ENCODE data around the gene EPG5. TPM values are rescaled to one million over a fixed set of nuclear protein-coding genes. Genes with fewer than 3 reads are reported as not detected.

The EPG5 gene
- total and polyA plus RNA-seq, 2 donors from 2014 or later: 4.8 to 32.5 TPM

DNA sequence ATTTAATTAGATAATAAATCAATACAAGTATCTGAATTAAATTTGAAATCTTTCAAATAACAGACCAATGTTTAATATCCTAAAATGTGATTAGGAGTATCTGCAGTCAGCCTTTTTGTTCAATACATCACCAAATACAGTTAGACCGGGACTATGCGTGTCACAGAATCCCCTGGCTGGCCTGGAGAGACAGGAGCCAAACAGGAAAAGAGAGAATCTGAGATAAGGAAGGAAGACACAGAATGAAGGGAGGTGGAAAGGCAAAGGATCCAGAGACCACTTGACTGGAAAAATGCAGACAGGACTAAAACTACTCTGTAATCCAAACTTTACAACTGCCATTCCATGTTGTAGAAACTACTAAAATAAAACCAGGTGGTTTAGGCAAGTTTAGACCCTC lies 75.3 kb downstream of the EPG5 start:
- FAIRE-seq: no peak
- DNase-seq: no peak
- H3K27ac ChIP-seq (ENCODE audit: low read depth in 2 of 2, low read length in 2 of 2): no peak overlapping the region
- no peaks in the 10 kb centered on the region for H3K27me3 ChIP-seq (ENCODE audit: control insufficient read depth, insufficient read depth, low read length)
- TF ChIP-seq, protein P1, sequence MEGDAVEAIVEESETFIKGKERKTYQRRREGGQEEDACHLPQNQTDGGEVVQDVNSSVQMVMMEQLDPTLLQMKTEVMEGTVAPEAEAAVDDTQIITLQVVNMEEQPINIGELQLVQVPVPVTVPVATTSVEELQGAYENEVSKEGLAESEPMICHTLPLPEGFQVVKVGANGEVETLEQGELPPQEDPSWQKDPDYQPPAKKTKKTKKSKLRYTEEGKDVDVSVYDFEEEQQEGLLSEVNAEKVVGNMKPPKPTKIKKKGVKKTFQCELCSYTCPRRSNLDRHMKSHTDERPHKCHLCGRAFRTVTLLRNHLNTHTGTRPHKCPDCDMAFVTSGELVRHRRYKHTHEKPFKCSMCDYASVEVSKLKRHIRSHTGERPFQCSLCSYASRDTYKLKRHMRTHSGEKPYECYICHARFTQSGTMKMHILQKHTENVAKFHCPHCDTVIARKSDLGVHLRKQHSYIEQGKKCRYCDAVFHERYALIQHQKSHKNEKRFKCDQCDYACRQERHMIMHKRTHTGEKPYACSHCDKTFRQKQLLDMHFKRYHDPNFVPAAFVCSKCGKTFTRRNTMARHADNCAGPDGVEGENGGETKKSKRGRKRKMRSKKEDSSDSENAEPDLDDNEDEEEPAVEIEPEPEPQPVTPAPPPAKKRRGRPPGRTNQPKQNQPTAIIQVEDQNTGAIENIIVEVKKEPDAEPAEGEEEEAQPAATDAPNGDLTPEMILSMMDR (IDR thresholded peaks at IDR 0.05; ENCODE audit: borderline replicate concordance, extremely low read depth, insufficient read depth): no peak
- intact Hi-C loops (cut with DNase I): no loop called here
- peaks cover 3 to 15% (median 13%) of the 10 kb centered on the region in 3 donors for H3K36me3 ChIP-seq (ENCODE audit: control insufficient read depth in 2 of 3, insufficient read depth in 3 of 3, low read length in 3 of 3)
- no peaks in the 10 kb centered on the region for H3K9me3 ChIP-seq (ENCODE audit: control insufficient read depth in 2 of 3, insufficient read depth in 1 of 3, low read length in 3 of 3)
- H3K4me1 ChIP-seq (ENCODE audit: control insufficient read depth in 2 of 3, insufficient read depth in 2 of 3, low read depth in 1 of 3, low read length in 3 of 3): no peaks in the 10 kb centered on the region
- H3K4me3 ChIP-seq (ENCODE audit: low read length in 3 of 3): no peak overlapping the region
- H3K9ac ChIP-seq (ENCODE audit: low read length in 3 of 3): no peak overlapping the region

DNA sequence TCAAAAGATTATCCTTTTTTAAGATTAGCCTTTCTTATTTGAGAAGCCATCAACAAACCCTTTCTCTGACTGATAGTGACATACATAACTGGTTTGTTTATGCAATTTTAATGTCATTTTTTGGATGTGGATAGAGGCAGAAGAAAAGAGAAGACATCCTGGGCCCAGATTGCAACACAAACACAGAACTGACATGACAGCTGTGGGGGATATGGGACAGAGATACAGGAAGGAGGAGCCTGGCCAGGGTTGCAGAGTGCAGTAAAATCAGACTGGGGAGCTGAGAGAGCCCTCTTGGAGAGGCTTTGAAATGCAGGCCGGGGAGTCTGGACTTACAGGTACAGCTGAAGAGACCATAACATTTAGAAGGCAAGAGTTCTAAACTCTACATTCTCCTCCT lies 76.5 kb downstream of the EPG5 start:
- TF ChIP-seq, protein P1 (IDR thresholded peaks at IDR 0.05; ENCODE audit: borderline replicate concordance, extremely low read depth, insufficient read depth): no peak
- no peak for DNase-seq
- Histone ChIP-seq H3K9ac (ENCODE audit: low read length in 3 of 3) (no peak overlapping the region), H3K27ac (ENCODE audit: low read depth in 2 of 2, low read length in 2 of 2) (no peak overlapping the region), H3K9me3 (ENCODE audit: control insufficient read depth in 2 of 3, insufficient read depth in 1 of 3, low read length in 3 of 3) (no peaks in the 10 kb centered on the region), H3K4me3 (ENCODE audit: low read length in 3 of 3) (no peak overlapping the region), H3K4me1 (ENCODE audit: control insufficient read depth in 2 of 3, insufficient read depth in 2 of 3, low read depth in 1 of 3, low read length in 3 of 3) (no peaks in the 10 kb centered on the region), H3K27me3 (ENCODE audit: control insufficient read depth, insufficient read depth, low read length) (no peaks in the 10 kb centered on the region), H3K36me3 (ENCODE audit: control insufficient read depth in 2 of 3, insufficient read depth in 3 of 3, low read length in 3 of 3) (peaks cover 3 to 15% (median 13%) of the 10 kb centered on the region in 3 donors)
- intact Hi-C loops (cut with DNase I): no loop called here
- no peak for FAIRE-seq

DNA sequence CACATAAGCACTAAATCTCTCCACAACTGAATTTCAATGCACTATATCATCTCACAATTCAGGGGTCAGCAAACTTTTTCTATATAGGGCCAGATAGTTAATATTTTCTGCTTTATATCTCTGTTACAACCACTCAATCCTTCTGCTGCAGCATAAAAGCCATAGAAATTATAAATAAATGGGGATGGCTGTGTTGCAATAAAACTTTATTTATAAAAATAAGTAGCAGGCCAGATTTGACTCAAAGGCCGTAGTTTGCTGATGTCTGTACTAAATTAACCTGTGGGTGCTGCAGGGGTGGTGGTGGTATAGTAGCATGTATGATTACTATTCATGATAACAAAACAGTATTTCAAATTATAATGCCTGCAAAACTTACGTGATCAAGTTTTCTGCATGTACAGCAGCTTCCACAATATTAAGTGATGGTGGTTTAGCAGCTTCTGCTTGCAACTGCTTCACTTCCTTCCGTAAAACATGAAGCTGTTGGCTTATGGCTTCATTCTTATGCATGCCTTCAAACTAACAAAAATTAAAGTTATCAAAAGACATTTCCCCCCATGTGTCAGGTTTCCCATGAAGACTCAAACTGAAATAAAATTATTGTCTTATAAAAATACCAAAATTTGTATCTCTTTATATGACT lies 77.6 kb downstream of the EPG5 start:
- Histone ChIP-seq H3K27ac (ENCODE audit: low read depth in 2 of 2, low read length in 2 of 2) (no peak overlapping the region), H3K36me3 (ENCODE audit: control insufficient read depth in 2 of 3, insufficient read depth in 3 of 3, low read length in 3 of 3) (peaks cover 3 to 15% (median 14%) of the 10 kb centered on the region in 3 donors), H3K9ac (ENCODE audit: low read length in 3 of 3) (no peak overlapping the region), H3K27me3 (ENCODE audit: control insufficient read depth, insufficient read depth, low read length) (no peaks in the 10 kb centered on the region), H3K4me3 (ENCODE audit: low read length in 3 of 3) (no peak overlapping the region), H3K4me1 (ENCODE audit: control insufficient read depth in 2 of 3, insufficient read depth in 2 of 3, low read depth in 1 of 3, low read length in 3 of 3) (no peaks in the 10 kb centered on the region), H3K9me3 (ENCODE audit: control insufficient read depth in 2 of 3, insufficient read depth in 1 of 3, low read length in 3 of 3) (no peaks in the 10 kb centered on the region)
- intact Hi-C loops (cut with DNase I): no loop called here
- DNase-seq (no peak), FAIRE-seq (no peak)
- TF ChIP-seq, protein P1 (IDR thresholded peaks at IDR 0.05; ENCODE audit: borderline replicate concordance, extremely low read depth, insufficient read depth): no peak

DNA sequence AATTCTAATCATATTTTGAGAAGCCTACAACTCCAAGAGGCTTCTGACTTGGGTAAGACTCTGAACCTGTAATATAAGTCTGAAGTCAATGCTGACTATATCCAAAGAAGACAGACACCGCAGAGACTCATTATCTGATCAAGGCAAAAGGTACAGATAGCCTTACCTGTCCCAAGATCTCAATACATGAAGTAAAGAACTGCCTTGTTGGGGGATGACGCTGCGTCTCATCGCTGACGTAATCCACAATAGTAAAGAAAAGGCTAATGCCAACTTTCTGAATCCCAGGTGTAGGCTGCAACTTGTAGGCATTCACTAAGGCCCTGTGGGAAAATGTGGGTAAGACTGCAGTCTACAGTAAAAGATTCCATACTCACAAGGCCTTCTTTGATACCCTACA lies 79.5 kb downstream of the EPG5 start:
- intact Hi-C loops (cut with DNase I): no loop called here
- Histone ChIP-seq H3K9ac (ENCODE audit: low read length in 3 of 3) (no peak overlapping the region), H3K27ac (ENCODE audit: low read depth in 2 of 2, low read length in 2 of 2) (no peak overlapping the region), H3K4me3 (ENCODE audit: low read length in 3 of 3) (no peak overlapping the region), H3K4me1 (ENCODE audit: control insufficient read depth in 2 of 3, insufficient read depth in 2 of 3, low read depth in 1 of 3, low read length in 3 of 3) (no peaks in the 10 kb centered on the region), H3K9me3 (ENCODE audit: control insufficient read depth in 2 of 3, insufficient read depth in 1 of 3, low read length in 3 of 3) (no peaks in the 10 kb centered on the region), H3K36me3 (ENCODE audit: control insufficient read depth in 2 of 3, insufficient read depth in 3 of 3, low read length in 3 of 3) (peaks cover 3 to 21% (median 20%) of the 10 kb centered on the region in 3 donors), H3K27me3 (ENCODE audit: control insufficient read depth, insufficient read depth, low read length) (no peaks in the 10 kb centered on the region)
- DNase-seq (no peak), FAIRE-seq (no peak)
- TF ChIP-seq, protein P1 (IDR thresholded peaks at IDR 0.05; ENCODE audit: borderline replicate concordance, extremely low read depth, insufficient read depth): no peak

All from kidney (tissue), 14 donors.